GM12878 (cell line): ENCODE measurements around the gene EDARADD. TPM values are rescaled to one million over a fixed set of nuclear protein-coding genes. Genes with fewer than 3 reads are reported as not detected.

Experiments
- ATAC-seq: fragments of 200-7000 bp; cut with Tn5 transposase; 3 replicates; pipeline ENCODE4 v1.9.1; 2020; ENCODE audit warnings: mild to moderate bottlenecking, moderate library complexity
- BruUV-seq: library from RNA; stranded (reverse); fragments of 400-500 nt; replicated peaks from 2 replicates; lab custom pipeline; 2021; lab: Mats Ljungman, UMichigan
- CTCF ChIA-PET: fragments of 300-600 bp; sonication (Branson Sonifier 250); formaldehyde crosslinking; extraction: SDS; loops from one replicate; lab custom pipeline; 2021; ENCODE audit warnings: inconsistent platforms; lab: Yijun Ruan, JAX
- POLR2A ChIA-PET: fragments of 350-600 bp; formaldehyde crosslinking; extraction: SDS; loops from one replicate; lab custom pipeline; 2021; ENCODE audit warnings: inconsistent platforms; lab: Charles Lee
- RAD21 ChIA-PET: fragments of 300-600 bp; sonication (Branson Sonifier 250); formaldehyde crosslinking; loops from one replicate; lab custom pipeline; 2023; ENCODE audit warnings: antibody characterized with exemption; ENCODE audit not compliant: unreplicated experiment; lab: Charles Lee
- SMC1A ChIA-PET: fragments of 300-600 bp; sonication (Branson Sonifier 250); formaldehyde crosslinking; loops from one replicate; lab custom pipeline; 2023; ENCODE audit not compliant: unreplicated experiment, uncharacterized antibody; lab: Charles Lee
- DNase-seq: peaks from one replicate; pipeline ENCODE4 v3.0.0-alpha.2; 2011; ENCODE audit warnings: low read depth, low spot score
- FAIRE-seq: peaks from 3 replicates; lab custom pipeline; 2011; peaks lifted over from hg19 to GRCh38; lab: Jason Lieb, UNC
- H2AFZ ChIP-seq: 2 replicates; pipeline ENCODE4 v1.6.0; 2011; ENCODE audit warnings: low read depth, low read length, control low read depth; ENCODE audit not compliant: control insufficient read depth
- H3K27ac ChIP-seq: 2 replicates; pipeline ENCODE4 v1.5.1; 2011; ENCODE audit warnings: control low read depth; ENCODE audit not compliant: control insufficient read depth, insufficient read depth
- H3K27me3 ChIP-seq, 2 experiments: replicated peaks in 1 of 2; 2 replicates each; pipeline versions ENCODE4 v1.6.0 to v1.6.1; 2011; ENCODE audit warnings: low read length in 1 of 2; ENCODE audit not compliant: control insufficient read depth in 2 of 2, insufficient read depth in 2 of 2
- H3K36me3 ChIP-seq, 2 experiments: 2 replicates each; pipeline ENCODE4 v1.5.1; 2011; ENCODE audit warnings: low read length in 1 of 2; ENCODE audit not compliant: control insufficient read depth in 2 of 2, insufficient read depth in 2 of 2
- H3K4me1 ChIP-seq: 2 replicates; pipeline ENCODE4 v1.6.1; 2011; ENCODE audit warnings: mild to moderate bottlenecking, low read length, moderate library complexity, mixed read lengths; ENCODE audit not compliant: control insufficient read depth, insufficient read depth
- H3K4me2 ChIP-seq: 2 replicates; pipeline ENCODE4 v1.6.0; 2011; ENCODE audit warnings: control low read depth; ENCODE audit not compliant: control insufficient read depth, insufficient read depth
- H3K4me3 ChIP-seq: fragments of 200-600 bp; sonication (generic); 2 replicates; pipeline ENCODE4 v1.5.1; 2016
- H3K79me2 ChIP-seq: 2 replicates; pipeline ENCODE4 v1.6.0; 2011; ENCODE audit warnings: low read length; ENCODE audit not compliant: control insufficient read depth, insufficient read depth
- H3K9ac ChIP-seq: 2 replicates; pipeline ENCODE4 v1.8.0; 2011; ENCODE audit warnings: low read length, control low read depth, mixed read lengths; ENCODE audit not compliant: control insufficient read depth, insufficient read depth
- H3K9me3 ChIP-seq: replicated peaks from 3 replicates; pipeline ENCODE4 v1.5.1; 2011; ENCODE audit warnings: mild to moderate bottlenecking, low read length; ENCODE audit not compliant: control insufficient read depth, insufficient read depth
- H4K20me1 ChIP-seq: 2 replicates; pipeline ENCODE4 v1.6.0; 2011; ENCODE audit not compliant: control insufficient read depth, insufficient read depth
- ATF7 ChIP-seq: fragments of 450-650 bp; IDR thresholded peaks from 2 replicates; pipeline ENCODE4 v1.6.1; 2016; ENCODE audit warnings: low read depth, mild to moderate bottlenecking
- BHLHE40 ChIP-seq, 2 experiments: fragments of 450-650 bp in 1 of 2; IDR thresholded peaks; 2 replicates each; pipeline ENCODE4 v1.6.1; 2011 to 2017; ENCODE audit warnings: low read depth in 2 of 2, borderline replicate concordance in 1 of 2, improper control_type of control experiment in 1 of 2, low read length in 1 of 2, mild to moderate bottlenecking in 1 of 2
- ELK1 ChIP-seq: IDR thresholded peaks from 2 replicates; pipeline ENCODE4 v1.6.1; 2012; ENCODE audit warnings: low read depth, low read length, improper control_type of control experiment
- NR2C2 ChIP-seq: IDR thresholded peaks from 2 replicates; pipeline ENCODE4 v1.6.1; 2011; ENCODE audit warnings: borderline replicate concordance, low read depth; ENCODE audit not compliant: control insufficient read depth, insufficient read length
- POLR2A ChIP-seq: IDR thresholded peaks from 2 replicates; pipeline ENCODE4 v1.6.1; 2011; ENCODE audit warnings: low read depth, mild to moderate bottlenecking, low read length
- POLR2AphosphoS2 ChIP-seq: IDR thresholded peaks from 2 replicates; pipeline ENCODE4 v1.6.1; 2011; ENCODE audit warnings: low read depth, mild to moderate bottlenecking, low read length, improper control_type of control experiment, moderate library complexity
- PRDM15 ChIP-seq: fragments of 450-650 bp; formaldehyde crosslinking; IDR thresholded peaks from 2 replicates; pipeline ENCODE4 v1.4.0; 2020; ENCODE audit warnings: mild to moderate bottlenecking, moderate library complexity
- YBX1 ChIP-seq: fragments of 450-650 bp; IDR thresholded peaks from 2 replicates; pipeline ENCODE4 v1.6.1; 2016; ENCODE audit warnings: antibody characterized with exemption
- ZNF274 ChIP-seq: IDR thresholded peaks from one replicate; pipeline ENCODE4 v1.8.0; 2011; ENCODE audit not compliant: insufficient read length, insufficient read depth
- WGBS: methylation state at CpG from one replicate; pipeline ENCODE4 v1.1.6; 2016; ENCODE audit warnings: low lambda C conversion rate; ENCODE audit not compliant: insufficient replicate concordance, insufficient coverage; ENCODE audit errors: missing lambda C conversion rate; 5-methylcytosine and 5-hydroxymethylcytosine counted together
- in situ Hi-C: fragments of 300-500 bp; cut with MboI; formaldehyde crosslinking; loops from 9 replicates; pipeline ENCODE4 v1.14.3; 2018; ENCODE audit warnings: mixed read lengths
- intact Hi-C: fragments of 100-400 bp; cut with micrococcal nuclease; formaldehyde crosslinking; loops from one replicate; pipeline ENCODE4 v1.14.2; 2022; ENCODE audit not compliant: unreplicated experiment
- polyA plus RNA-seq, 11 experiments: library from polyadenylated mRNA; depleted of rRNA in 4 of 11; unstranded in 6 of 11; stranded (reverse) in 5 of 11; fragments of >200 nt; fragmentation: Nextera tagmentation in 4 of 11; fragmentation: Illumina TruSeq in 1 of 11; extraction: Ambion mirVana in 4 of 11; extraction: Trizol in 1 of 11; gene quantifications; 1 replicate in 1 of 11; 2 replicates in 10 of 11; pipeline versions ENCODE4 v1.2.1 to v1.2.3, GENCODE V29; 2011 to 2016; ENCODE audit warnings: inconsistent platforms in 2 of 11, missing spikeins in 2 of 11, low read depth in 1 of 11
- total RNA-seq, 4 experiments: library from RNA; depleted of rRNA in 3 of 4; stranded (reverse); fragments of >200 nt in 3 of 4; fragmentation: Illumina TruSeq in 1 of 4; extraction: Trizol in 1 of 4; gene quantifications; 2 replicates each; pipeline versions ENCODE4 v1.2.1 to v1.2.3, GENCODE V29; 2013 to 2021

EDARADD gene
- total and polyA plus RNA-seq, 10 of the 15 experiments (the other 5 are each of a cell fraction or from before 2014, with no cell fraction given), result 0.58 to 6.1 (median 4.7) TPM

GRCh38 chr1:236492378-236492777, 98.3 kb downstream of the EDARADD start:
- 0 out of 4 replicates have a peak, but pooled peaks cover 0 to 3% of the 10 kb centered on the region in 2 experiments for H3K27me3 ChIP-seq
- ATAC-seq, result no peak

More at GRCh38 chr1:236492378-236492777, 98.3 kb downstream of the EDARADD start:
- Histone ChIP-seq H3K36me3 (no peaks in the 10 kb centered on the region), H3K27ac (no peak overlapping the region), H3K79me2 (no peaks in the 10 kb centered on the region), H3K4me1 (no peaks in the 10 kb centered on the region), H4K20me1 (no peaks in the 10 kb centered on the region), H3K4me3 (no peak overlapping the region), H3K9ac (no peak overlapping the region), H2AFZ (no peak overlapping the region), H3K9me3 (no peaks in the 10 kb centered on the region), H3K4me2 (no peak overlapping the region)
- RAD21 ChIA-PET, result interaction anchor here (1.2 to 1.4 kb wide), 3 partner anchors 129 to 388 kb away, joined by 3 to 4 read pairs (median 3); no protein-coding TSS in a partner anchor
- SMC1A ChIA-PET, result interaction anchor here (1.0 to 4.9 kb wide), 5 partner anchors 10 to 388 kb away, joined by 3 to 30 read pairs (median 5); no protein-coding TSS in a partner anchor
- CTCF ChIA-PET, result interaction anchor here (1.0 kb wide), 1 partner anchor 386 kb away, joined by 3 read pairs; no protein-coding TSS in a partner anchor
- in situ Hi-C loops, result loop anchor here (5.0 kb wide), 1 partner anchor 380 kb away; no protein-coding TSS in a partner anchor
- WGBS, result 90% methylated on average over 2 of the region's 2 CpGs
- intact Hi-C loops, result no loop called here
- FAIRE-seq, result no peak
- POLR2A ChIA-PET, result no interaction called here
- BruUV-seq, result no TSS peak
- DNase-seq, result no peak
- no peak for TF ChIP-seq POLR2AphosphoS2
- no peak for TF ChIP-seq POLR2A
- TF ChIP-seq ELK1, result no peak
- no peak for TF ChIP-seq PRDM15 (CRISPR knock-in tag)
- TF ChIP-seq BHLHE40 (IDR thresholded peaks at IDR 0.05; ENCODE audit: borderline replicate concordance in 1 of 2, low read depth in 2 of 2, low read length in 1 of 2), result no peak
- no peak for TF ChIP-seq YBX1
- no peak for TF ChIP-seq ZNF274
- TF ChIP-seq ATF7, result no peak
- TF ChIP-seq NR2C2, result no peak
